SK-N-DZ (cell line): Measurements from ENCODE around the gene JTB.

Experiments
- DNase-seq: peaks from one replicate; pipeline ENCODE4 v3.0.0-alpha.2; 2015; ENCODE audit warnings: low spot score

Gene JTB

DNA sequence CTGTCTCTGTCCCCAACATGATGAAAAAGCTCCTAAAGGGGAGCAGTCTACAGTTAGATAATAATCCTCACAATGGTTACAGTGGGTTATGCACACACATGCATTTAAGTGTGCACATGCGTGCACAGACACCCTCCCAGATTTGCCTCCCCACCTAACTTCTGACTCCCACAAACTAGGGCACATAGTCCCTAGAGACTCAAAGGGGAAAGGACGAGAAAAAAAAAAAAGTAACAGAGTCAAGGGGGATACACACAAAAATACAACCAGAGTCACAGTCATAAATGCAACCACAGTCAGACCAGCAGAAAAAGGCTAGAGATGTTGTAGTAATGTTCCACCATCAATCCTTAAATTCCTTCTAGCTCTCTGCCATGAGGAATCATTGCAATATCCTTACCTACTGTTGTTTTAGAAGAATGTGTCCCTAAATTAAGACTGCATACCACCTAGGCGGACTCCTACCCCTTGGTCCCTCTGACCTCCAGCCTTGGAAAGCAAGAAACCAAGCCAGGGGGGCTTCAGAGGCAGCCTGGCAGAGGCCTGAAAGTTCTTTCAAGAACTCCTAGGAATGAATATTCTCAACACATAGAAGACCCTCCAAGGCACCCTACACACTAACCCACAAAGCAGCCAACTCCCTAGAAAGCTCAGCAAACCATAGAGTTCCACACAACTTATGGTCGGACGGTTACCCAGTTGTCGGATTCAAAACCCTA is 20.3 kb downstream of the JTB start:
- no peak for DNase-seq

DNA sequence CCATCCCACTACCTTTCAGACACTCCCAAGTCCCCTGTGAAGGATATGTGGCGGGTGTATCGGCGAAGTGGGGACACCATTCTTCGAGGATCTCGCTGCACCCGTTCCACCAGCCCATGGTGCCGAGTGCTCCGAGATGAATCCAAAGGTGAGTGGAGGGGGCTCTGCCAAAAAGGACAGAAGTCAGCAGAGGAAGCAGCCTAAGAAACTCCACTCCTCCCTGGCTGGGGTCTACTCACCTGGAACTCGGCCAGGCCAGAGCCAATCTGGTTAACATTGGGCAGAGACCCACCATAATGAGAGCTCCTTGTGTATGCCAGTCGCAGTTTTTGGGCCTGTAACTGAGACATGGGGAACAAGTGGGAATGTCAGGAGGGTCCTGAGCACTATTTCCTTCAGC is 22.6 kb downstream of the JTB start:
- no peak for DNase-seq

DNA sequence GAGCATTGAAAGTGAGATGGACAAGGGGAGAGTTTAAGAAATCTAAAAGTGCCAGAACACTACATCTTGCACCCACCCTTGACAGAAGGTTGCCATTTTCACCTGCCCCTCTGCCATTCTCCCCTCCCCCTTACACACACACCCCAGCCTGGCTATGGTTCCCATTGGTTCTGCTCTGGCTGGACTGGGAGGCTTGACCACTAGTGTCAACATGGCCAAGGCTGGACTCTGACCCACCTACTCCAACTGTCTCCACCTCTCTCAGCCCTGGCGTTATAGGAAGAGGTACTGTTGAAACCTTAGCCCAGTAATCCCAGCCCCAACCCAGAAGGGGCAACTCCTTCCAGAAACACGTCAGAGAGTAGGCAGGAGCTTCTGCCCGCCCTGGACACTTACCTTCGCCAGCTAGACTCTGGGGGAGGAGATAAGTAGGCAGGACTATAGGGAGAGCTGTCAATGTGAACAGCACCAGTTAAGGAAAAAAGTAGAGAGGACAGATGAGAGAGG is 23.6 kb downstream of the JTB start:
- no peak for DNase-seq

DNA sequence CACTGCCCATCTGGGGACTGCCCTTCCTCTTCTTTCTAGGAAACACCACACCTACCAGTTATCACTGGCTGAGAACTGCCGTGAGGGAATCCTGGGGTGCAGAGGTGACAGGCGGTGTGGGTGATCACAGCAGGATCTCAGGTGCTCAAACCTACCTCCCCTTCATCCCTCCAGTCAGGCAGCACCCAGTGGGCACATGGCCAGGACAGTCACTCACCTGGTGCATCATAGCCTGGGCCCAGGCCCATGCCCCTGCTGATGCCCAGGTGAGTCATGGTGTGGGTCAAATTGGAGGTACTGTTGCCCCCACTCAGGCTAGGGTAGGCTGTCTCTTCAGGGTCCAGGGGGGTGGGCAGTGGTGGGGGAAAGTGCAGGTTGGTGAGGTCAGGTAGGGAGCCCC is 25.7 kb downstream of the JTB start:
- no peak for DNase-seq

DNA sequence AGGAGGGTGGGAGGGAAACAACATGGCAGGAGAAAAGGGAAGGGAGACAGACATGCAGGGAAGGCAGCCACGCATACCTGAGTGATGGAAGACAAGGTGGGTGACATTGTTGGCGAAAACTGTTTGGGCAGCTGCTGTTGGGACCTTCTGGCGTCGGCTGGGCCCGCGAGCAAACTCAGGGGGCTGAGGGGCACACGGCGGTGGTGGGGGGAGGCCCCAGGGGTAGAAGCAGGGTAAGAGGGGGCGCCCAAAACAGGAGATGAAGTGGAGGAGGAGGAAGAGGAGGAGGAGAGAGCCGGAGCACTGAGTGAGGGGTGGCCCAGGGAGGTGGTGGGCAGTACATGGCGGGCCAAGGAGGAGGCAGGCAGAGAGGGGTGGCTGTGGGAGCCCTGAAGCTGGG is 26.3 kb downstream of the JTB start:
- no peak for DNase-seq

DNA sequence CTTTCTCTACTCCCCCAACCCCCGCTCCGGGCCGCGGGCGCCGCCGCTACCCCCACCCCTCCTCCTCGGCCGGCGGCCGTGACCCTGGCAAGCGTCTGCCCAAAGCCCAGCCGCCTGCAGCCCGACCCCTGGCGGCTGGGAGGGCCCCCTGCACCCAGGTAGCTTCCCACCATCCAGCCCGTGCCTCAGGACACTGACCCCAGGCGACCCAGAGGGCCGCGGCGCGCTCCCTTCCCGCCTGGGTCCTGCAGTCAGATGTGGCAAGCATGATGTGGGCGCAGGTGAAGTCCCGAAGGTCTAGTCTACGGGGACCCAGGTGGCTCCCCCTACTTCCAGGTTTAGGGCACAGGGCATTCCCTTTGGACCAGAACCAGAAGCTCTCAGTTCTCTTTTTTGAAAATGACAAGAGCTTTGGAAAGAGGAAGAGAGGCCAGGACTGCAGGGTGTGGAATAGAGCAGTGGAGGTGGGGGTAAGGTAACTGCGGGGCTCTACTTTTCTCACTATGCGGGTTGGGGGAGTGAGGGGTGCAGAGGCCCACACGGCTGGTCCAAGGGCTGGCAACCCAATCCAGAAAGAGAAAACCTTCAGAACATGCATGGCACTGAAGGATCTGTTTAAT is 30.7 kb downstream of the JTB start, which contains the start of gene DENND4B:
DENND4B (minus strand) TSS at position 97 of the 620 bp plus-strand sequence. CDS start 2,344 bp downstream, outside the sequence.
- DNase-seq, result peak; percentile 88

DNA sequence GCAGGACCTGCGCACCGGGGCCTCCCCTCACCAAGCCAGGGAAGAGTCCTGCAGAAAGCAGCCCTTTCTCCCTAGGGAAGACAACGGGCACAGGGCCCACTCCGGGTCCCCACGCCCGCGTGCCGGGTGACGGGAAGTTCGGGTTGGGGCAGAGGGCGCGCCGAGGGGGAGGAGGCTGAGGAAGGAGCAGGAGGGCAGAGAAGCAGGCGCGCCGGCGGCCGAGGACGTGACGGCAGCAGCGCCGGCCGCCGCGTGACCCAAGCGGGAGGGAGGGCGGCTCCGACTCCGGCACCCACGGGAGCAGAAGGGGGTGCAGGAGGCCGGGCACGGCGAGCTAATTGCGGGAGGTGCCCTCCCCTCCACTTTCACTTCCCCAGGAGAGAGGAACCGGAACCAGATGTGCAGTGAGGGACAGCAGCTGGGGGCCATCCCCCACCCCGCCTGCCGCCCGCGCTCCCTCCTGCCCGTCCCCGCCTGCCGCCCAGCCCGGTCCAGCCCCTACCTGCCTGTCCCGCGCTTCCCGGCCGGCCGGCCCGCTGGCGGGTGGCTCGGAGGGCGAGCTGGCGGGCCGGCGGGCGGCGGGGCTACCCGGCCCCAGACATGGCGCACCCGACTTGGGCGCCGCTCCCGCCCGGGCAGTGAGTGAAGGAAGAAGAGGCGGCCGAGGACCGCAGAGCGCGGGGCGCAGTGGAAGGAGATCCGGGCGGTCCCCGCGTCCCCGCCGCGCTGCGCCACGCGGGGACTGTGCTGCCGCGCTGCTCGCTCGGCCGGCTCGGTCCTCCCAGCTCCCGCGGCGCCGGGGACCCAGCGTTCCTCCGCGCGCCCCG is 31.5 kb downstream of the JTB start:
- DNase-seq, result no peak

DNA sequence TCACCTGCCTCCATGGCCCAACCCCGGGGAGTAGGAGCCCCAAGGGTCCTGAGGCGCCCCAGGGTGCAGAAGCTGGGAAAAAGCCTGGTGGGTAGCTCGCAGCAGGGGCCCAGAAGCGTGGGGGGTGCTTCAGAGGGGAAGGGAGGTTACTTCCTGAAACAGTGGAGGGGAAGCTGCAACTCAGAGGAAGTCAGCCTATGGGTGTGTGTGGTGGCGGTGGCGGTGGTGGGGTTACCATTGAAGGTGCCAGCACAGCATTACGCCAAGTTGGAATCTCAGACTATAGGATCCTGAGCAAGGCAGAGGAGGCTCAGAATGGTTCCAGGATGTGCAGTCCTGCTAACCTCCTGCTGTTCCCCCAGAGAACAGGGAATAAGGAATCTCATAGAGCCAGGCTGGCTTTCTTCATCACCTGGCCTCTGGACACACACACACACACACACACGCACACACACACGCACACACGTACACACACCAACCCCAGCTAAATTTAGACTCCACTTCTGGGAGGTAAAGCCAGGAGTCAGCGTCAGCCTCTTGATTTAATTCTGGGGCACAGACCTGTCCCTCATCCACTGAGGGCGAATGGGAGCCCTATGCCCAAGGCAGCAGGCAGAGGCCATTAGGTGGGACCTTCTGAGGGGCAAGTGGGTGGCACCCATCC is 32.2 kb downstream of the JTB start:
- no peak for DNase-seq

DNA sequence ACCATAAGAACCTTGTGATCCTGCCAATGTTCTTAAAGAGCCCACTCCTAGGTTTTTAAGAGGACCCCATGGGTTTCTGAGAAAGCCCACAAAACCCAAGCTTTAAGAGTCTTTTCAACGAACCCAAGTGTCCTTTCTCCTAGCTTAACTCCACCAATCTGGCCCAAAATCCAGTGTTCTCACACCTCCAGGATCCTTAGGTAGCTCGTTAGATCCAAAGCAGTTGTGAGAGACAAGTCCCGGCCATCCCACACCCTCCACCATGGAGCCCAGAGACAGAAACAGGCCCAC is 32.7 kb downstream of the JTB start:
- DNase-seq, result no peak

DNA sequence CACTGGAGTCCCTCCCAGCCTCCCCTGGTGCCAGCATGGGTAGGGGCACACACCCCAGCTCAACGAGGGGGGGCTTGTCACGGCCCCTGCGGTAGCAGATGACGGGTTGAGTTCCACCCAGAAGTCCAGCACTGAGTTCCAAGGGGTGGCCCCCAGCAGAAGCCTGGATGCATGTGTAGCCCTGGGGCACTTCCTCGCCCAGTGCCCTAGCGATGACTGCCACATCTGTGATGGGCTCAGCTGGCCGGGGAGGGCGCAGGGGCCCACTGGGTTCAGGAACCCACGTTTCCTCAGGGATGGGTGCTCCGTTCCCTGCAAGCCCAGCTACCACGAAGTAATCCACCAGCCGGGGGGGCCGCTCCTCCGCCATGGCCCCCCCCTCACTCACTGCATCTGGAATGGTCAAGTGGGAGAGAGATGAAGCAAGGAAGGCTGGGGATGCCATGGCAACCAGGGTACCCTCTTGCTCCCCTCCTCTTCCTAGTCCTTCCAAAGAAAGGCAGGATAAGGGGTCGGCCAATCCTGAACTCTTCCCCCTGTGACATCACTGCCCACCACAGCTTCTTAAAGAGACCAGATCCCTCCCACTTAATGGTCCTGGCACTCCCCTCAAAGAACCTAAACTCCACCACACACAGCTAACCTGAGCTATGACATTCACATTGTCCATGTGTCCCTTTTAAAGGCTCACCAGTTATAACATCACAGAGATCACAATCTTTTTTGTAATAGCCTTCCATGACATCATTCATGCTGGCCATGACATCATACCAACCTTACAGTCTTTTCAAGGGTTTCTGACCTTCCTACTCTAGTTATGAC is 33.3 kb downstream of the JTB start:
- DNase-seq, result no peak

DNA sequence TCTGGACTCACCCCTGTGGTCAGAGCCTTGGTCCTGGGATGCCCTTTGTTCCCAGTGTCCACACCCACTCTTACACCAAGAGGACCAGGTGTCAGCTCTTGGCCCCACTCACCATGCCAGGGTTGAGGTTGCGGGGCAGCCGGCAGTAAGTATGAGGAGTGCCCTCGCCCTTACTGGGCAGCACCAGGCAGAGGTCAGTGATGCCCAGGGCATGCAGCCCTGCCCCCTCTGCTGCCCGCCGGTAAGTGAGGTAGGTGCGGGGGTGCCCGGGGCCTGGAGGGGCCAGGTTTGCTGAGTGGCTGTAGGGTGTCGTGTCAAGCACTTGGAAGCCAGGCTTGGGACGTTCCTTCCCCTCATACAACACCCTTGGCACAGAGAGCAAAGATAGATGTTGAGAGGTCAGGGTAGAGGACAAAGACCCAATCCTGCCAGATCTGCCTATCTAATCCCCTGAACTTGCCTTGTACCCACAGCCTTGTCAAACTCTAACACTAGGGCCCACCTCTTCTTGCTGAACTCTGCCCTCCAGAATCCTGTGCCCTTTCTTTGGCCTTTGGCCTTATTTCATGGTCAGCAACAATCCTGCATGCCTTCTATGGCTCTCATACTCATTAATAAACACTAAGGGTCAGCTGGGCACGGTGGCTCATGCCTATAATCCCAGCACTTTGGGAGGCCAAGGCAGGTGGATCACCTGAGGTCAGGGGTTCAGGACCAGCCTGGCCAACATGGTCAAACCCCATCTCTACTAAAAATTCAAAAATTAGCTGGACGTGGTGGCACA is 34.5 kb downstream of the JTB start:
- DNase-seq, result no peak

DNA sequence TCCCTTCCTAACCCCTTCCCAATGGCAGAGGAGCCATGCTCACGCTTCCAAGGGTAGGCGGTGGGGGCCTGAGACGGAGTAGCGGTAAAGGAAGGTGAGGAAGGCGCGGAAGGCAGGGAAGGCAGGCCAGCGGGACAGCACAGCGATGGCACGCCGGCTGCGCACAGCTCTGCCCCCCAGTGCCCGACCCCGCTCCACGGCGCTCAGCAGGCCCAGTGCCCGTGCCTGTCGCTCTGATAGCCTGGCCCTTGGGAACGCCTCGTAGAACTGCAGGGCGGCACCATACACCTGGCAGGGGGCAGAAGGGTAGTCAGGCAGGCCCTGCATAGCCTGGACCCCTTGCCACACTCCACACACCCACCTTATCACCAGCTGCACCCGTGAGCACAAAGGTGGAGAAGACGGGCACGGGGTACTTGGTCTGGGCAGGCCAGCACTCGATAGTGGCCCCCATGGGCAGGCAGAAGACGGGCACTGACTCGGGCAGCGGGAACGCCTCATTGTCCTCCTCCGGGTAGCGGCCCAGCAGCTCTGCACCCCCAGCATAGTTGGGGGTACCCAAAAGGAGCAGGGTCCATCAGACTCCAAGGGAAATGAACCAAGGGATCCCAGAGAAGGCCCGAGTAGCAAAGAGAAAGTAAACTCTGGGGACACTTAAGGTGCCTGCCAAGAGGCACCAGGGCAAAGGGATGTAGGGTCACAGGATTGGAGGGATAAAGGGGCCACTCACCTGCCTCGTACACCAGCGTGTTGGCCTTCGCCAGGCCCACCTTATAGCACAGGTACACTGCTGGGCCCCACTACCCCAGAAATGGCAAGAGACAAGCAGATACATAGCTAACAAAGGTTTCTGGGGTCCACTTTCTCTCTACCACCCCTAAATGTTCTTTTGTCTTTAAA is 35.4 kb downstream of the JTB start:
- DNase-seq, result no peak

DNA sequence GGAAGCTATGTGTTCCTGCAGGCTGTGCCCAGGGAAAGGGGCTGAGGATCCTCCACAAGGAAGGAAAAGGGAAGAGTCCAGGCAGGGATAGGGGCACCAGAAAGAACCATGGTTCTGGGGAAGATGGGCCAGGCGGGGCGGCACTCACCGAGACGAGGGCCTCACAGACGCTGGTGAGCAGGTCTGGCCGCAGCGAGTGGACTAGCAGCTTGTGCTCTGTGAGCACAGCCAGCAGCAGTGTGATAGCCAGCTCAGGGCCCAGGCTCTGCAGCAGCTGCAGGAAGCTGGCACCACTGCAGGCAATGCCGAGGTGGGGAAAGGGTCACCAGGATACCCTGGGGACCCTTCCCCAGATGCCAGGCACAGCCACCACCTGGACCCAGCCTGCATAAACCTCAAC is 36.7 kb downstream of the JTB start:
- no peak for DNase-seq

DNA sequence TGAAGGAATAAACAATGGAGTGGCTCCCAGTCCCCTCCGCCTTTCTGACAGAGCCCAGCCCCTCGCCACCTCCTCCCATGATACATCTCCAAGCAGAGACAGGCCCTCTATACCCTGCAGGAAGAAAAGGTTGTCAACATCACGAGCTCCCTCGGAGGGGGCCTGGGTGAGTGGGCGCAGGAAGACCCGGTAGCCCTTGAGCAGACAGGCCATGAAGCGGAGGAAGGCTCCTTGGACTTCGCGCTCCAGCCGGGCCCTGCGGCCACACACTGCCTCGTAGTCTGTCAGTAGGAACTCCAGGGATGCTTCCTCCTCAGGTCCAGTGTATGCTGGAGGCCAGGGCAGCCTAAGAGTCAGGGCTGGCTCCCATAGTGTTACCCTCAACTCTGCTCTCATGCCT is 38.0 kb downstream of the JTB start:
- DNase-seq, result no peak

DNA sequence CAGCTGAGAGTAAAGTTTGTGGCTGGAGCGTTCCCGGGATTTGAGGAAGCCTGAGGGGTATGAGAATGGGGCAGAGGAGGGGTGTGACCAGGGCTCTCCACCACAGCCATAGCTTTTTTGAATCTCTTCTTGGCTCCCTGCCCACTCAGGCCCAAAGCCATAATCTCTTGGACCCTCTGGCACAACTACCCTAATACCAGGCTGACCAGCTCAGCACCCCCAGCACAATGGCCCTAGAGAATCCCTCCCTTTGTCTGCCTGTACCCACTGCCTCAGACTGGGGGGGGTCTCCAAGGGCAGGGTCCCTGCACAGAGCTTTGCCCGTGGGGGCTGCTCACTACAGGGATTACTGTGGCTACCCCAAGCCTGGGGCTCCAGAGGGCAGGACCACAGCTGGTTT is 38.5 kb downstream of the JTB start:
- no peak for DNase-seq

DNA sequence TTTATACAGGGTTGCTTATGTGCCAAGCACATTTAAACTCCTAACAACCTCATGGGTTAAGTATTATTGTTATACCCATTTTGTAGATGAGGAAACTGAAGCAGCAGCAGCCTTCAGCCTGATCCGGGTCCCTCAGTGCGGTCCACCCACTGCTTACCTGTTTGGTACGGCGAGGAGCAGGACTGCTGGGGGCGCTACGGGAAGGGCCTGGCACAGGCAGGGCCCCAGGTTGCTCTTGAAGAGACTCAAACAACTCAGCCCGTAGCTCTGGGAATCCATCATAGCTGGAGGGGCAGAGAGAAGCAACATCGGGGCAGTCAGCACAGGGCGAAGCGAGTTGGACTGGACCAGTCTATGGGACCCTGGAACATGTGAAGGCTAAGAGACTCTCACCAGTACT is 40.1 kb downstream of the JTB start:
- DNase-seq, result no peak

DNA sequence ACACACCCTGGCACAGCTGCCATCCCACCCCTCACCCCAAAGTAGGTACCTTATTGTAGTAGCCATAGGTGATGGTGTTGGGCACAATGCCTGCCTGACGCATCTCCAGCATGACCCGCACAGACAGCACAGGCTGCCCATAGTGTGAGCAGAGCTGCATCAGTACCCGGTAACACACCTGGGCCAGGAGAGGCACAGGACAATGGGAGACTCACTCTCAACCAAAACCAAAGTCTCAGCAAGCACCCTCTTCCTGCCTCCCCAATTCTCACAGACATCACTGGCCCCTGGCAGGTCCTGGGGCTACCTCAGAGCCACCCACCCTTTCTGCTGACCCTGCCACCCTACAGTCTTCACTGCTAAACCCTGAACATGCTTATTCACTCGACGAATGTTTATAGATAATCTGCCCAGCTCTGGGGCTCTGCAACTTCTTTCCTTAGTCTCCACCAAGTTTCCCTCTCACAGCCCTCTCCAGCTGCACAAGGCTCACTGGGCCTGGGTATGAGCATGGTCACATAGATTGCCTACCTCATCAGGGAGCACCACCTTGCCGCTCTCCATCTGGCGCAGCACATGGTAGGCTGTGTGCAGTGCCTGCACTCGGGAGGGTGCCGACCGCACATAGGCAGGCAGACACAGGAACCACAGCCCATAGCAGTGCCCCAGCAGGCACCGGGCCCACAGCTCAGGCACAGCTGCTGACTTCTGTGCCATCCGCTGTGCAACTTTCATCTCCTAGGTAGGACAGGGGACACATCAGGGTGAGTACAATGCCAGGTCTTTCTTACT is 41.3 kb downstream of the JTB start:
- no peak for DNase-seq

DNA sequence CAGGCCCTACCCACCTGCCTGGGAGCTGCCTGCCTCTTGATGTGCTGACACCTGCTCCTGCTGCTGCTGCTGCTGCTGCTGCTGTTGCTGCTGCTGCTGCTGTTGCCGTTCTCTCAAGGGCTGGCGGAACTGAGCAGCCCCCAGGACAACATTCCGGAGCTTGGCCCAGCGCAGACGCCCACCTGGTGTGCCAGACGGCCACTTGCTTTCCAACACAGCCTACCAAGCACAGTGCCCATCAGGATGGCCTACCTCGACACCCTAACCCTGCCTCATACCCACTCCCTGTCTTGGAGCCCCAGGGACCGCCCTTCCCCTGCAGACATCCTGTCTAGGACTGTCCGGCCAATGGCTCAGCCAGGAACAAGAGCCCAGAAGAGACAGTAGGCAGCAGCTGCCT is 42.7 kb downstream of the JTB start:
- DNase-seq, result no peak

DNA sequence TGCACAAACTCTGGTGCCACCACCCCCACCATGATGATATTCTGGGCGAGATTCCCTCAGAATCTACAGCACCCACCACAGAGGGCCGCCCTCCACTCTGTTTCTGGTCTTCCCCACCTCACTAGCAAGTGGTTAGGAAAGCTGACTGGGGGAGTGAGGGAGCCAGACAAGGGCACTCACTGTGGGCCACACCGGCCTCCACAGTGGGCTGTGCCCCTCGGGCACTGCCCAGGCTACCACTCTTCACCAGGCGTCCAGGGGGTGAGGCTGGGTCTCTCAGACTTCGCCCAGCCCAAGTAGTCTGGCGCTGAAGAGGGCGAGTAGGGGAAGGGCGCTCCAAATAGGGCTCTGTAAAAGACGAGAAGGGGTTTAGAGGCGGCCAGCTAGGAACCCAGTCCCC is 43.5 kb downstream of the JTB start:
- no peak for DNase-seq
